PC-3 (cell line): ENCODE results near the gene DGKB. TPM values are rescaled to one million over a fixed set of nuclear protein-coding genes. Genes with fewer than 3 reads are reported as not detected.

Experiments
- ATAC-seq: fragments of 200-7000 bp; cut with Tn5 transposase; 2 replicates; pipeline ENCODE4 v1.9.1; 2020; ENCODE audit warnings: mild to moderate bottlenecking, moderate library complexity
- BruUV-seq: library from RNA; stranded (reverse); fragments of 400-500 nt; replicated peaks from 2 replicates; lab custom pipeline; 2021; lab: Mats Ljungman, UMichigan
- CTCF ChIA-PET: fragments of 300-600 bp; sonication (Branson Sonifier 250); formaldehyde crosslinking; loops from one replicate; lab custom pipeline; 2022; ENCODE audit warnings: antibody characterized with exemption; lab: Charles Lee
- POLR2A ChIA-PET: fragments of 300-600 bp; sonication (Branson Sonifier 250); formaldehyde crosslinking; loops from one replicate; lab custom pipeline; 2022; ENCODE audit warnings: antibody characterized with exemption; ENCODE audit not compliant: unreplicated experiment; lab: Charles Lee
- DNase-seq: peaks from one replicate; pipeline ENCODE4 v3.0.0-alpha.2; 2015
- H2AFZ ChIP-seq: fragments of 300-600 bp; sonication (generic); 2 replicates; pipeline ENCODE4 v1.6.0; 2016; ENCODE audit warnings: antibody characterized with exemption, low read length
- H3F3A ChIP-seq: fragments of 300-600 bp; sonication (generic); one replicate; pipeline ENCODE4 v1.6.0; 2017; ENCODE audit warnings: antibody characterized with exemption, low read length, control low read depth, mild to moderate bottlenecking; ENCODE audit not compliant: unreplicated experiment
- H3K27ac ChIP-seq: fragments of 300-600 bp; sonication (generic); 2 replicates; pipeline ENCODE4 v1.5.1; 2016; ENCODE audit warnings: mild to moderate bottlenecking, low read length
- H3K27me3 ChIP-seq: fragments of 300-600 bp; sonication (generic); 2 replicates; pipeline ENCODE4 v1.6.1; 2016; ENCODE audit warnings: low read length, mixed read lengths
- H3K36me3 ChIP-seq: fragments of 300-600 bp; sonication (generic); 2 replicates; pipeline ENCODE4 v1.6.1; 2016; ENCODE audit warnings: low read depth, mixed run types, low read length, mixed read lengths
- H3K4me1 ChIP-seq: fragments of 300-600 bp; sonication (generic); 2 replicates; pipeline ENCODE4 v1.5.1; 2016; ENCODE audit warnings: low read length; ENCODE audit not compliant: insufficient read depth
- H3K4me2 ChIP-seq: fragments of 300-600 bp; sonication (generic); 2 replicates; pipeline ENCODE4 v1.6.0; 2016; ENCODE audit warnings: low read length
- H3K4me3 ChIP-seq: fragments of 300-600 bp; sonication (generic); 2 replicates; pipeline ENCODE4 v1.5.1; 2016; ENCODE audit warnings: mild to moderate bottlenecking, low read length, mixed read lengths
- H3K79me2 ChIP-seq: fragments of 300-600 bp; sonication (generic); 2 replicates; pipeline ENCODE4 v1.6.1; 2017; ENCODE audit warnings: low read length, mixed read lengths
- H3K9ac ChIP-seq: fragments of 300-600 bp; sonication (generic); 2 replicates; pipeline ENCODE4 v1.6.0; 2016; ENCODE audit warnings: mild to moderate bottlenecking, low read length
- H3K9me2 ChIP-seq: fragments of 300-600 bp; sonication (generic); replicated peaks from 2 replicates; pipeline ENCODE4 v1.6.1; 2016; ENCODE audit warnings: mixed run types, low read length, mixed read lengths
- H3K9me3 ChIP-seq: fragments of 300-600 bp; sonication (generic); 2 replicates; pipeline ENCODE4 v1.6.1; 2016; ENCODE audit warnings: low read length, mixed read lengths
- H4K20me1 ChIP-seq: fragments of 300-600 bp; sonication (generic); 2 replicates; pipeline ENCODE4 v1.6.1; 2016; ENCODE audit warnings: low read length, mixed read lengths
- EZH2 ChIP-seq: fragments of 300-600 bp; sonication (generic); IDR thresholded peaks from one replicate; pipeline ENCODE4 v1.6.1; 2017; ENCODE audit warnings: antibody characterized with exemption, mild to moderate bottlenecking, low read length; ENCODE audit not compliant: unreplicated experiment
- EZH2phosphoT487 ChIP-seq: fragments of 300-600 bp; sonication (generic); IDR thresholded peaks from 2 replicates; pipeline ENCODE4 v1.6.1; 2018; ENCODE audit warnings: mild to moderate bottlenecking, antibody characterized with exemption, low read length, borderline replicate concordance
- intact Hi-C: fragments of 100-400 bp; cut with micrococcal nuclease; formaldehyde crosslinking; loops from 2 replicates; pipeline ENCODE4 v1.9.0; 2023
- total RNA-seq: library from RNA; depleted of rRNA; stranded (reverse); fragments of >200 nt; gene quantifications from 2 replicates; pipeline ENCODE4 v1.2.3, GENCODE V29; 2014
- TF ChIP-seq, protein P1 (sequence below): fragments of 300-600 bp; sonication (generic); conservative IDR thresholded peaks from 2 replicates; pipeline ENCODE4 v1.5.1; 2017; ENCODE audit warnings: antibody characterized with exemption, low read depth, mild to moderate bottlenecking, low read length

DGKB gene
- total RNA-seq, 1 experiment from 2014 or later, result 0.15 TPM

GRCh38 chr7:14309432-14309831 is 593.1 kb downstream of the DGKB start:
- Histone ChIP-seq H3K9me3 (no peaks in the 10 kb centered on the region), H3K79me2 (no peaks in the 10 kb centered on the region), H3K4me2 (no peak overlapping the region), H3K9me2 (no peaks in the 10 kb centered on the region), H3K36me3 (no peaks in the 10 kb centered on the region), H4K20me1 (no peaks in the 10 kb centered on the region), H3K4me1 (no peaks in the 10 kb centered on the region), H2AFZ (no peak overlapping the region), H3K27me3 (no peaks in the 10 kb centered on the region), H3F3A (no peaks in the 10 kb centered on the region), H3K4me3 (no peak overlapping the region), H3K9ac (no peak overlapping the region), H3K27ac (no peak overlapping the region)
- TF ChIP-seq, protein P1, sequence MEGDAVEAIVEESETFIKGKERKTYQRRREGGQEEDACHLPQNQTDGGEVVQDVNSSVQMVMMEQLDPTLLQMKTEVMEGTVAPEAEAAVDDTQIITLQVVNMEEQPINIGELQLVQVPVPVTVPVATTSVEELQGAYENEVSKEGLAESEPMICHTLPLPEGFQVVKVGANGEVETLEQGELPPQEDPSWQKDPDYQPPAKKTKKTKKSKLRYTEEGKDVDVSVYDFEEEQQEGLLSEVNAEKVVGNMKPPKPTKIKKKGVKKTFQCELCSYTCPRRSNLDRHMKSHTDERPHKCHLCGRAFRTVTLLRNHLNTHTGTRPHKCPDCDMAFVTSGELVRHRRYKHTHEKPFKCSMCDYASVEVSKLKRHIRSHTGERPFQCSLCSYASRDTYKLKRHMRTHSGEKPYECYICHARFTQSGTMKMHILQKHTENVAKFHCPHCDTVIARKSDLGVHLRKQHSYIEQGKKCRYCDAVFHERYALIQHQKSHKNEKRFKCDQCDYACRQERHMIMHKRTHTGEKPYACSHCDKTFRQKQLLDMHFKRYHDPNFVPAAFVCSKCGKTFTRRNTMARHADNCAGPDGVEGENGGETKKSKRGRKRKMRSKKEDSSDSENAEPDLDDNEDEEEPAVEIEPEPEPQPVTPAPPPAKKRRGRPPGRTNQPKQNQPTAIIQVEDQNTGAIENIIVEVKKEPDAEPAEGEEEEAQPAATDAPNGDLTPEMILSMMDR, result no peak
- TF ChIP-seq EZH2 (no peak), EZH2phosphoT487 (no peak)
- no peak for ATAC-seq
- ChIA-PET CTCF (no interaction called here), POLR2A (no interaction called here)
- no TSS peak for BruUV-seq
- no peak for DNase-seq
- intact Hi-C loops, result no loop called here

- Histone ChIP-seq H3K4me2 (no peak overlapping the region), H3K9ac (no peak overlapping the region), H3K36me3 (no peaks in the 10 kb centered on the region), H3K27ac (no peak overlapping the region), H4K20me1 (no peaks in the 10 kb centered on the region), H2AFZ (no peak overlapping the region), H3K4me1 (no peaks in the 10 kb centered on the region), H3K9me2 (no peaks in the 10 kb centered on the region), H3F3A (no peaks in the 10 kb centered on the region), H3K27me3 (no peaks in the 10 kb centered on the region), H3K9me3 (no peaks in the 10 kb centered on the region), H3K4me3 (no peak overlapping the region), H3K79me2 (no peaks in the 10 kb centered on the region)
- ChIA-PET POLR2A (no interaction called here), CTCF (interaction anchor here (0.5 kb wide), 1 partner anchor 33 kb away, joined by 4 read pairs; no protein-coding TSS in a partner anchor)
- TF ChIP-seq, protein P1, result peak; percentile 49; the same call in 1 of the 2 replicates
- TF ChIP-seq EZH2, result no peak
- no peak for TF ChIP-seq EZH2phosphoT487
- DNase-seq, result no peak
- BruUV-seq, result no TSS peak
- intact Hi-C loops, result no loop called here
- no peak for ATAC-seq
These were observed 597.2 kb downstream of the DGKB start for GRCh38 chr7:14305233-14305866.

DNA sequence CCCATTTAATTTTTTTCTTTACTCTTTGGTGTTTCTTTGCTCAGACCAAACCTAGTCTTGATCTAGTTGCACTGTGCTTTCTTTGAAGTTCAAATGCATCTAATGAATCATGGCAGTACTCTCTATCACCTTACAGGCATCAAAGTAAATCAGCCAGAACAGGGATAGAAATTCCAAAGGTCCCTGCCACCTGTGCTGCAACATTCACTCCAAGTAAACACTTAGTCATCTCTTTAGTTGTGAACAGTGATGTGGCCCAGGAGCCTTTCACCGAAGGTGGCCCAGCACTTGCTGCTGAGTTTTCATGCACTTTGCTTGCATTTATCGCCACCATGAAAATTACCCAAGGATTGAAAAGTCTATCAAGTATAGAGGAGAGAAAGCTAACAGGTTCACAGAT is 599.0 kb downstream of the DGKB start:
- no peaks in the 10 kb centered on the region for H3K27me3 ChIP-seq
- no peaks in the 10 kb centered on the region for H3K9me3 ChIP-seq
- ATAC-seq (peak; percentile 68), DNase-seq (peak; percentile 34)
- BruUV-seq, result no TSS peak
- no peaks in the 10 kb centered on the region for H3K79me2 ChIP-seq
- ChIA-PET CTCF (no interaction called here), POLR2A (no interaction called here)
- H3K4me2 ChIP-seq, result no peak overlapping the region
- intact Hi-C loops, result no loop called here
- no peaks in the 10 kb centered on the region for H3K4me1 ChIP-seq
- no peaks in the 10 kb centered on the region for H3K9me2 ChIP-seq
- H3K4me3 ChIP-seq, result no peak overlapping the region
- no peak overlapping the region for H2AFZ ChIP-seq
- no peak overlapping the region for H3K27ac ChIP-seq
- H3K9ac ChIP-seq, result no peak overlapping the region
- TF ChIP-seq EZH2phosphoT487 (no peak), EZH2 (no peak)
- TF ChIP-seq, protein P1, result no peak
- H3K36me3 ChIP-seq, result no peaks in the 10 kb centered on the region
- H3F3A ChIP-seq, result no peaks in the 10 kb centered on the region
- H4K20me1 ChIP-seq, result no peaks in the 10 kb centered on the region
